NB4 (cell line): ENCODE results near the gene MAP1LC3B.

Experiments
- POLR2A ChIP-seq: IDR thresholded peaks from 2 replicates; pipeline ENCODE4 v1.6.1; 2011; ENCODE audit warnings: mild to moderate bottlenecking; ENCODE audit not compliant: insufficient read length; ENCODE audit errors: extremely low read depth
- TF ChIP-seq, protein P1 (sequence below): IDR thresholded peaks from one replicate; pipeline ENCODE4 v1.5.1; 2012; ENCODE audit warnings: low read depth, low read length

DNA sequence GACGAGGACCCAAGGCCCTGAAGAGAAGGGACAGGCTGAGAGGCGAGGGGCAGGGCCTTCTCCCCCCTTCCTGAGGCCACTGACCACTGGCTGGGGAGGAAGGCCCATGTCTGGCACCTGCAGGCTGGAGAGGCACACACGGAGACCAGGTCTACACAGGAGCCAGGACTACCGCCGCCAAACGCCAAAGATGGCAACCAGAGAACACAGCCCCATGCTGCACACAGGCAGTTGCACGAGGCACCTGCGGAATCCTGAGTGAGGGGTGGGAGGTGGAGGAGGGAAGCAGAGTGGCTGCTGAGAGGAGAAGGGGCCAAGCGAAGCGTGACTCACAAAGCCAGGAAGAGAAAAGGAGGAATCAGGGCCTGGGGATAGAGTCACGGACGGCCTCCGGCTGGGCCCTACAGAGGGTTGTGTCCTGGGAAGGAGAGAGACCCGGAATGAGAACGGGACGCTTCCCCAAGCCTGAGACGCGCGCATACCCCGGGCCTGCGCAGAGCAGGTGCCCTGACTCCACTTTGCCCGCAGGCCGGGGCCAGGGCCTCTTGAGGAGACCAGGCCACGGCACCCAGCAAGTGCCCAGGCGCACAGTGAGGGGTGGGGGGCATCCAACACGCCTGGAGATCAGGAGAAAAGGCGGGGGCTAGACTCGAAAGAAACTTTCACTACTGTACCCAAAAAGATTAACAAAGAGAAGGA lies 46.3 kb upstream of the MAP1LC3B start:
- TF ChIP-seq, protein P1, sequence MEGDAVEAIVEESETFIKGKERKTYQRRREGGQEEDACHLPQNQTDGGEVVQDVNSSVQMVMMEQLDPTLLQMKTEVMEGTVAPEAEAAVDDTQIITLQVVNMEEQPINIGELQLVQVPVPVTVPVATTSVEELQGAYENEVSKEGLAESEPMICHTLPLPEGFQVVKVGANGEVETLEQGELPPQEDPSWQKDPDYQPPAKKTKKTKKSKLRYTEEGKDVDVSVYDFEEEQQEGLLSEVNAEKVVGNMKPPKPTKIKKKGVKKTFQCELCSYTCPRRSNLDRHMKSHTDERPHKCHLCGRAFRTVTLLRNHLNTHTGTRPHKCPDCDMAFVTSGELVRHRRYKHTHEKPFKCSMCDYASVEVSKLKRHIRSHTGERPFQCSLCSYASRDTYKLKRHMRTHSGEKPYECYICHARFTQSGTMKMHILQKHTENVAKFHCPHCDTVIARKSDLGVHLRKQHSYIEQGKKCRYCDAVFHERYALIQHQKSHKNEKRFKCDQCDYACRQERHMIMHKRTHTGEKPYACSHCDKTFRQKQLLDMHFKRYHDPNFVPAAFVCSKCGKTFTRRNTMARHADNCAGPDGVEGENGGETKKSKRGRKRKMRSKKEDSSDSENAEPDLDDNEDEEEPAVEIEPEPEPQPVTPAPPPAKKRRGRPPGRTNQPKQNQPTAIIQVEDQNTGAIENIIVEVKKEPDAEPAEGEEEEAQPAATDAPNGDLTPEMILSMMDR: no peak
- TF ChIP-seq POLR2A: no peak
